GM12873 (cell line): ENCODE results near the gene NSMF.

Experiments
- TF ChIP-seq, protein P1 (sequence below): IDR thresholded peaks from 2 replicates; pipeline ENCODE4 v1.5.1; 2012; ENCODE audit warnings: low read depth, mild to moderate bottlenecking, moderate library complexity, low read length, control low read depth; ENCODE audit not compliant: insufficient read depth; ENCODE audit errors: missing control alignments

Gene NSMF

DNA sequence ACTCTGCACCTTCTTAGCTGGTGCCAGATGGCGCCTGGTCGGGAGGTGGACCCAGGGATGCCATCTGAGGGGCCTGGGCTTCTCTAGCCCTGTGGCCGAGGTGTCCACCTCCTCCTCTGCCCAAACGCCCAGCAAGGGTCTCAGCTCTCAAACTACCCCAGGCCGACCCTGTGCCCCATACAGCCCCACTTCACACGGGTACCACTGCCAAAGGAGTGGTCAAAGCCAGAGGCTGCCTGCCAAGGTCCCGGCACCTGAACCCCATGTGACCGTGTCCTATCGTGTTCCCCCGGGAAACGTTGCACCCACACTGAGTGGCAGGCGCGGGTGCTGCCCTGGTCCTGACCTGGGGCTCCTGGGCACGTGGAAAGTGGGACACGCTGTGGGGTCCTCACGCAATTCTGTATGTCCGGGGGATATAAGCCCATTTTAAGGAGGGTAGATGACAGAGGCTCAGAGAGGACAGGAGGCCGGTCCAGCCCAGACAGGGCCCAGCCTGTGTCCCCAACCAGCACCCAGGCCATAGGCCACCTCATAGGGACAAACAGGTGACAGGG lies 19.9 kb downstream of the NSMF start:
- TF ChIP-seq, protein P1, sequence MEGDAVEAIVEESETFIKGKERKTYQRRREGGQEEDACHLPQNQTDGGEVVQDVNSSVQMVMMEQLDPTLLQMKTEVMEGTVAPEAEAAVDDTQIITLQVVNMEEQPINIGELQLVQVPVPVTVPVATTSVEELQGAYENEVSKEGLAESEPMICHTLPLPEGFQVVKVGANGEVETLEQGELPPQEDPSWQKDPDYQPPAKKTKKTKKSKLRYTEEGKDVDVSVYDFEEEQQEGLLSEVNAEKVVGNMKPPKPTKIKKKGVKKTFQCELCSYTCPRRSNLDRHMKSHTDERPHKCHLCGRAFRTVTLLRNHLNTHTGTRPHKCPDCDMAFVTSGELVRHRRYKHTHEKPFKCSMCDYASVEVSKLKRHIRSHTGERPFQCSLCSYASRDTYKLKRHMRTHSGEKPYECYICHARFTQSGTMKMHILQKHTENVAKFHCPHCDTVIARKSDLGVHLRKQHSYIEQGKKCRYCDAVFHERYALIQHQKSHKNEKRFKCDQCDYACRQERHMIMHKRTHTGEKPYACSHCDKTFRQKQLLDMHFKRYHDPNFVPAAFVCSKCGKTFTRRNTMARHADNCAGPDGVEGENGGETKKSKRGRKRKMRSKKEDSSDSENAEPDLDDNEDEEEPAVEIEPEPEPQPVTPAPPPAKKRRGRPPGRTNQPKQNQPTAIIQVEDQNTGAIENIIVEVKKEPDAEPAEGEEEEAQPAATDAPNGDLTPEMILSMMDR: no peak

DNA sequence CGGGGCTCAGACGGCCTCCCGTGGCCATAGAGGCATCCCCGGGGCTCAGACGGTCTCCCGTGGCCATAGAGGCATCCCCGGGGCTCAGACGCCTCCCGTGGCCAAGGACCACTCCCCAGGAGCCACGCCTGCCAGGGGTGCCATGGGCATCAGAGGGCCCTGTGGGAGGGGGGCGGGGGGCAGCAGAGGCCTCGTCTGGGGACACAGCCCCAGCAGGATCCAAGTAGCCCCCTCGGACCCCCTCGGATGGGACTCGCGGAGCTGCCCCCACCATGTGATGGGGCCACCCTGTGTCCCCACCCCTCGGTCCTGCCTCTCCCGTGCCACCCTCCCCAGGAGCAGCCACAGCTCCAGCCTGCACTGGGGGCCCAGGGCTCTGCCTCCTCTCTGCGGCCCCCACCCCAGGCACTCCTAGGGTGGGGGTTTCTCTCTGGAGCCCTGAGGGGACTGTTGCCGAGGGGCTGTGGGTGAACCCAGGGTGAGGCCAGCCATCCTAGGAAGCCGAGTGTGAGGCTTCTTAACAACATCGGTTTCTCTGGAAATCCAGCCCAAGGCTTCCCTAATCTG lies 20.5 kb downstream of the NSMF start:
- TF ChIP-seq, protein P1: no peak

DNA sequence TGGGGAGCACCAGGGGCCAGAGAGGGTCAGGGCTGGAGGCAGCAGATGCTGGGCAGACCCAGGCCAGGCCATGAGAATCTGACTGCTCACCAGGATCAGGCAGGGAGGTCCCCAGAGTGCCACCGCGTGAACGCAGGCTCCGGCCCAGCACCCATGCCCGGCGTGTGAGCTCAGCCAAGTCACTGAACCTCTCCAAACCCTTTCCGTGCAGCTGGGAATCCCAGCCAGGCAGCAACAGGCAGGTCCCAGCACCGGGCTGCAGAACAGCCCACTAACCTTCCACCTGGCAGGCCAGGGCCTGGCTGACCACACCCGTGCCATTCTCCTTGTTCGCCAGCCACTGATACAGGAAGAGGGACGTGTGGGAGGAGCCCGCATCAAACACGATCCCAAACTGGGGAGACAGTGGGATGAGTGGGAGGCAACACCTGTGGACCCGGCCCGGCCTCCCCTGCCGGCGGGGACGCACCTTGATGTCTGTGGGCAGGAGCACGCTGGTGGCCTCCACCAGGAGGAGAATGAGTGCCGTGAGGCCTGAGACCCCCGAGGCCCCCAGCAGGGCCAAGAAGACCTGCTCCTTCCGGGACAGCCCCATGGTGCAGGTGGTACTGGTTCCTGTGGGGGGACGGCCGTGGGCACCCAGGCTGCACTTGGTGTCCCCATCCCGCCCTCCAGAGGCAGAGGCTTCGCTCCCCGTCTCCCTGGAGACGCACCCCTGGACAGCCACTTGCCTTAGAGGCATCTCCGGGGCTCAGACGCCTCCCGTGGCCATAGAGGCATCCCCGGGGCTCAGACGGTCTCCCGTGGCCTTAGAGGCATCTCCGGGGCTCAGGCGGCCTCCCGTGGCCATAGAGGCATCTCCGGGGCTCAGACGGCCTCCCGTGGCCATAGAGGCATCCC lies 21.2 kb downstream of the NSMF start:
- TF ChIP-seq, protein P1: no peak

DNA sequence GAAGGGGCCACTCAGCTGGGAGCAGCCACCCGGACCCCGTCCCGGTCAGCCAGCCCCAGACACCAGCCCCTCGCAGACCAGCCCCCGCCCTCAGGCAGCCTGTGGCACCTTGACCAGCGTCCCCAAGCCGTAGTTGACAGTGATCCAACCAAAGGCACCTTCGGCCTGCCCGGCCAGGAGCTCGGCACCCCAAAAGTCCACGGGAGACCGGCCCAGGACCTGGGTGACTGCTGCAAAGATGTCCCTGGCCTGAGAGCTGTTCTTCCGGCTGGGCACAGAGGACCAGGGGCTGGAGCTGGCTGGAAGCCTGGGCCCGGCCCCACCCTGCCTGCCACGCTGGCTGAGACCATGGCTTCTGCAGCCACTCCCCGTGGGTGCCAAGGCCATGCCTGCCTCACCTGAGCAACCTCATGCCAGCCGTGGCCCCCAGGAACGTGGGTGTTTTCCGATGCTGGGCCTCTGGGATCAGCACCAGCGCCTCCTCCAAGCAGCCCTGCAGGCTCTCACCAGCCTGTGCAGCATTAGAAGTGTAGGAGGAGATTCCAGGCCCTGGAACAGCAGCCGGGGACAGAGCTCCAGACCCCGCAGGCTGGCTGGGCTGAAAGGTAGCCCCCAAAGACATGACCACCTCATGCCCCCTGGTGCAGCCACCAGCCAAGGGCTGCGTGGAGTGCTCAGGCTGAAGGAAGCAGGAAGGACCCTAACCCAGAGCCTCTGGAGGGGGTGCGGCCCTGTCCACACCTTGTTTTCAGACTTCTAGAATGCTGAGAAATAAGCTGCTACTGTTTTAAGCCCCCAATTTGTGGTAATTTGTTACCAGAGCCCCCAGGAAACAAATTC lies 22.2 kb downstream of the NSMF start:
- TF ChIP-seq, protein P1: no peak

DNA sequence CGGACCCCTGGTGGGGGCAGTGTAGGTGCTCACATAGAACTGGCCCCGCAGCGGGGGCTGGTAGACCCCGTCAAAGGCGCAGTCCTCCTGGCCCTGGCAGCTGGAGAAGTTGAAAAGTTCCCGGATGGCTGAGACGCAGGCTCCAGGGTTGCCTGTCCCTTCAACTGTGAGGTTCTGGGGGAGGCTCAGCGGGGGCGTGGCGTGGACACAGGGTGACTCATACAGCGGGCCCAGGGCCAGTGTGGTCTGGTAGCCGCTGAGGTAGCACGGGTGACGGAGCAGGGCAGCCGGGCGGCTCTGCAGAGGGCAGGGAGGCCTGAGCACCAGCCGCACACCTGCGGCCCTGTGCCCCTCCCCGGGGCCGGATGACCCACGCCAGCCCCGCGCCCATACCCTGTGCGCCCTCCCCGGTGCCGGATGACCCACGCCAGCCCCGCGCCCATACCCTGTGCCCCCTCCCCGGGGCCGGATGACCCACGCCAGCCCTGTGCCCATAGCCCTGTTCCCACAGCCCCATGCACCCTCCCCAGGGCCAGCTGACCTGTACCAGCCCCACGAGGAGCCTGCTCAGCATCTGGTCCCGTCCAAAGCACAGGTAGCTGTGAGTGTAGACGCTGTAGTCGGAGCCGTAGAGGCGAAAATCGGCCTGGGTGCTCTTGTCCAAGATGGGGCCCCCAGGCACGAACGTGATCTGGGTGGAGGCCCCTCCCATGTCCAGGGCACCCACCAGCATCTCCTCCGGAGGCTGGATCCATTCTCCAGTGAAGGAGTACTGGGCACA lies 23.0 kb downstream of the NSMF start:
- TF ChIP-seq, protein P1: no peak

DNA sequence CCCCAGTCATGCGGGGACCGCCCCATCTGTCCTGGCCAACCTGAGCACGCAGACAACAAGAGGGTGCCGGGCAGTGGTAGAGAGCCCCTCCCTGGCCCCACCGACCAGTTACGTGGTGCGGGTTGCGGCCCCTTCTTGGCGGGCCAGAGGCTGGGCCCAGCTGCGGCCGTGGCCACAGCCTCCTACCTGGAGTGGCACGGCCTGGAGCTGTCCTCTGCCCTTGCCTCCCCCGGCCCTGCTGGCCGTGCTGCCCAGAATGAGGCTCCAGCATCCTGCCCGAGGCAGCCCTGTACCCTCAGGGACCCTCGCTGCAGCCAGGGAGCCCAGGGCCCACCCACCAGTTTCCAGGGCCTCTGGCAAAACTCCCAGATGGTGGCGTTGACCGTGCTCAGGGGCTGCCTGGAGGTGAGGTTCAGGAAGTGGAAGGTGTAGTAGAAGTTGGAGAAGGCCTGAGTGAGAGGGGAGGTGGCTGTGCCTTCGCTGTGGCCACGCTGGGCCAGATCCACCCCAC lies 23.7 kb downstream of the NSMF start:
- TF ChIP-seq, protein P1: no peak
